HEK293T (cell line): ENCODE results near the gene ZNF552.

ENCODE experiments used
- BHLHE40 ChIP-seq: fragments of 450-650 bp; IDR thresholded peaks from 2 replicates; pipeline ENCODE4 v1.6.1; 2016; ENCODE audit warnings: mild to moderate bottlenecking, moderate library complexity, borderline replicate concordance
- FOXK2 ChIP-seq: fragments of 450-650 bp; IDR thresholded peaks from 2 replicates; pipeline ENCODE4 v1.6.1; 2016; ENCODE audit warnings: mild to moderate bottlenecking
- FOXM1 ChIP-seq: fragments of 450-650 bp; IDR thresholded peaks from 2 replicates; pipeline ENCODE4 v1.6.1; 2017; ENCODE audit warnings: mild to moderate bottlenecking, borderline replicate concordance

DNA sequence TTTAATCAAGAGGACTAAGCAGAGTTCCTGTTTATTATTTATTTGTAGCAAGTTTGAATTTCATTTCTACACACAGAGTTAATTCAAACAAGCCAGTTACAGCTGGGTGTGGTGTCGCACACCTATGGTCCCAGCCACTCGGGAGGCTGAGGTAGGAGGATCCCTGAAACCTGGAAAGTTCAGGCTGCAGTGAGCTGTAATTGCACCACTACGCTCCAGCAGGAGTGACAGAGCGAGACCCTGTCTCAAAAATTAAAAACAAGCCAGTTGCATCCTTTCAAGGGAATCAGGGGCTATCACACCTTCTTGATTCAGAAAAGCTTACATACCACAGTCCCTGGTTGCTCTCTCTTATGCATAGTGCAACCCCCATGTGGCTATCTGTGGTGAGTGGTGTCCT, 25.4 kb downstream of the ZNF552 start:
- TF ChIP-seq BHLHE40: no peak
- TF ChIP-seq FOXM1: no peak
- TF ChIP-seq FOXK2: no peak
